ENCODE measurements around the gene MLNR.

- TF ChIP-seq CTCF (IDR thresholded peaks at IDR 0.05) (no peak), POLR2A (IDR thresholded peaks at IDR 0.05) (no peak)
These were observed 5.9 kb upstream of the MLNR start for GRCh38 chr13:49213997-49214916.

Measured in heart left ventricle (tissue), 13 donors.